ENCODE data around the gene BAIAP3.

Gene BAIAP3

GRCh38 chr16:1362807-1363206 is 29.4 kb downstream of the BAIAP3 start:
- no peak for DNase-seq
- H3K27me3 ChIP-seq (replicated peaks in 2 of 5; ENCODE audit: control insufficient read depth in 4 of 5, insufficient read depth in 5 of 5, low read length in 4 of 5) = no peaks in the 10 kb centered on the region
- whole genome bisulfite sequencing (ENCODE audit: insufficient coverage) = 95% methylated on average over 7 of the region's 11 CpGs
- H3K4me3 ChIP-seq (ENCODE audit: control insufficient read depth in 1 of 7, extremely low read depth in 1 of 7, insufficient read depth in 4 of 7, low read depth in 2 of 7, low read length in 6 of 7) = no peak overlapping the region
- ChIA-PET POLR2A (interaction anchor here (1.6 kb wide), 1 partner anchor 16 kb away, joined by 6 read pairs; no protein-coding TSS in a partner anchor), CTCF (interaction anchor here (1.2 to 3.1 kb wide), 13 partner anchors 9 to 175 kb away, joined by 3 to 26 read pairs (median 4); no protein-coding TSS in a partner anchor)
- H3K9me3 ChIP-seq (ENCODE audit: control extremely low read depth in 1 of 5, control insufficient read depth in 4 of 5, insufficient read depth in 2 of 5, low read depth in 1 of 5, low read length in 4 of 5) = no peaks in the 10 kb centered on the region
- H3K27ac ChIP-seq (ENCODE audit: insufficient read depth in 1 of 2, low read depth in 1 of 2, low read length in 2 of 2, poor library complexity in 1 of 2, severe bottlenecking in 2 of 2) = no peak overlapping the region
- H3K4me1 ChIP-seq (ENCODE audit: control extremely low read depth in 1 of 4, control insufficient read depth in 4 of 4, insufficient read depth in 4 of 4, low read length in 3 of 4) = no peaks in the 10 kb centered on the region
- H3K36me3 ChIP-seq (ENCODE audit: control insufficient read depth in 4 of 4, insufficient read depth in 4 of 4, low read length in 3 of 4) = peaks cover 2 to 75% (median 52%) of the 10 kb centered on the region in 4 experiments

GRCh38 chr16:1363501-1364041 is 30.1 kb downstream of the BAIAP3 start:
- POLR2A ChIA-PET = interaction anchor here (1.6 kb wide), 1 partner anchor 16 kb away, joined by 6 read pairs; no protein-coding TSS in a partner anchor
- peak; percentile 51 to 75 (median 73) for DNase-seq
- Histone ChIP-seq H3K4me1 (ENCODE audit: control extremely low read depth in 1 of 4, control insufficient read depth in 4 of 4, insufficient read depth in 4 of 4, low read length in 3 of 4) (no peaks in the 10 kb centered on the region), H3K27ac (ENCODE audit: insufficient read depth in 1 of 2, low read depth in 1 of 2, low read length in 2 of 2, poor library complexity in 1 of 2, severe bottlenecking in 2 of 2) (no peak overlapping the region), H3K9me3 (ENCODE audit: control extremely low read depth in 1 of 5, control insufficient read depth in 4 of 5, insufficient read depth in 2 of 5, low read depth in 1 of 5, low read length in 4 of 5) (no peaks in the 10 kb centered on the region), H3K4me3 (ENCODE audit: control insufficient read depth in 1 of 7, extremely low read depth in 1 of 7, insufficient read depth in 4 of 7, low read depth in 2 of 7, low read length in 6 of 7) (no peak overlapping the region), H3K27me3 (replicated peaks in 2 of 5; ENCODE audit: control insufficient read depth in 4 of 5, insufficient read depth in 5 of 5, low read length in 4 of 5) (no peaks in the 10 kb centered on the region), H3K36me3 (ENCODE audit: control insufficient read depth in 4 of 4, insufficient read depth in 4 of 4, low read length in 3 of 4) (peaks cover 2 to 78% (median 53%) of the 10 kb centered on the region in 4 experiments)
- CTCF ChIA-PET = interaction anchor here (0.8 to 3.1 kb wide), 17 partner anchors 10 to 182 kb away, joined by 3 to 26 read pairs (median 4); partner anchors contain the start of gene UNKL
- 25% methylated on average over 11 of the region's 18 CpGs for WGBS (ENCODE audit: insufficient coverage)

GRCh38 chr16:1364510-1364909 is 31.1 kb downstream of the BAIAP3 start:
- CTCF ChIA-PET = interaction anchor here (0.7 to 3.1 kb wide), 12 partner anchors 11 to 181 kb away, joined by 3 to 26 read pairs (median 5); partner anchors contain the start of genes PERCC1 and UNKL
- H3K27me3 ChIP-seq (replicated peaks in 2 of 5; ENCODE audit: control insufficient read depth in 4 of 5, insufficient read depth in 5 of 5, low read length in 4 of 5) = no peaks in the 10 kb centered on the region
- H3K4me3 ChIP-seq (ENCODE audit: control insufficient read depth in 1 of 7, extremely low read depth in 1 of 7, insufficient read depth in 4 of 7, low read depth in 2 of 7, low read length in 6 of 7) = no peak overlapping the region
- no peaks in the 10 kb centered on the region for H3K4me1 ChIP-seq (ENCODE audit: control extremely low read depth in 1 of 4, control insufficient read depth in 4 of 4, insufficient read depth in 4 of 4, low read length in 3 of 4)
- 96% methylated on average over 19 of the region's 22 CpGs for WGBS (ENCODE audit: insufficient coverage)
- no peak overlapping the region for H3K27ac ChIP-seq (ENCODE audit: insufficient read depth in 1 of 2, low read depth in 1 of 2, low read length in 2 of 2, poor library complexity in 1 of 2, severe bottlenecking in 2 of 2)
- no peaks in the 10 kb centered on the region for H3K9me3 ChIP-seq (ENCODE audit: control extremely low read depth in 1 of 5, control insufficient read depth in 4 of 5, insufficient read depth in 2 of 5, low read depth in 1 of 5, low read length in 4 of 5)
- H3K36me3 ChIP-seq (ENCODE audit: control insufficient read depth in 4 of 4, insufficient read depth in 4 of 4, low read length in 3 of 4) = peaks cover 2 to 74% (median 50%) of the 10 kb centered on the region in 4 experiments
- DNase-seq = no peak
- POLR2A ChIA-PET = interaction anchor here (0.6 to 1.6 kb wide), 2 partner anchors 15 to 41 kb away, joined by 3 to 6 read pairs; no protein-coding TSS in a partner anchor

- POLR2A ChIA-PET = interaction anchor here (1.1 kb wide), 1 partner anchor 12 kb away, joined by 3 read pairs; no protein-coding TSS in a partner anchor
- Histone ChIP-seq H3K9me3 (ENCODE audit: control extremely low read depth in 1 of 5, control insufficient read depth in 4 of 5, insufficient read depth in 2 of 5, low read depth in 1 of 5, low read length in 4 of 5) (no peaks in the 10 kb centered on the region), H3K27ac (ENCODE audit: insufficient read depth in 1 of 2, low read depth in 1 of 2, low read length in 2 of 2, poor library complexity in 1 of 2, severe bottlenecking in 2 of 2) (no peak overlapping the region), H3K4me1 (ENCODE audit: control extremely low read depth in 1 of 4, control insufficient read depth in 4 of 4, insufficient read depth in 4 of 4, low read length in 3 of 4) (no peaks in the 10 kb centered on the region), H3K27me3 (replicated peaks in 2 of 5; ENCODE audit: control insufficient read depth in 4 of 5, insufficient read depth in 5 of 5, low read length in 4 of 5) (no peaks in the 10 kb centered on the region), H3K36me3 (ENCODE audit: control insufficient read depth in 4 of 4, insufficient read depth in 4 of 4, low read length in 3 of 4) (peaks cover 2 to 71% (median 48%) of the 10 kb centered on the region in 4 experiments), H3K4me3 (ENCODE audit: control insufficient read depth in 1 of 7, extremely low read depth in 1 of 7, insufficient read depth in 4 of 7, low read depth in 2 of 7, low read length in 6 of 7) (no peak overlapping the region)
- WGBS (ENCODE audit: insufficient coverage) = 97% methylated on average over 29 of the region's 29 CpGs
- CTCF ChIA-PET = interaction anchor here (1.5 to 1.6 kb wide), 3 partner anchors 10 to 20 kb away, joined by 3 to 5 read pairs (median 4); no protein-coding TSS in a partner anchor
- DNase-seq = no peak
These were observed 32.7 kb downstream of the BAIAP3 start for GRCh38 chr16:1366060-1366711.

- POLR2A ChIA-PET = interaction anchor here (1.1 to 1.6 kb wide), 2 partner anchors 11 to 13 kb away, joined by 3 read pairs; no protein-coding TSS in a partner anchor
These were observed 33.4 kb downstream of the BAIAP3 start for GRCh38 chr16:1366712-1367299.

GRCh38 chr16:1367486-1368174 is 34.2 kb downstream of the BAIAP3 start:
- ChIA-PET CTCF (interaction anchor here (1.2 kb wide), 1 partner anchor 230 kb away, joined by 3 read pairs; no protein-coding TSS in a partner anchor), POLR2A (interaction anchor here (1.6 kb wide), 1 partner anchor 12 kb away, joined by 3 read pairs; no protein-coding TSS in a partner anchor)
- Histone ChIP-seq H3K27me3 (replicated peaks in 2 of 5; ENCODE audit: control insufficient read depth in 4 of 5, insufficient read depth in 5 of 5, low read length in 4 of 5) (no peaks in the 10 kb centered on the region), H3K27ac (ENCODE audit: insufficient read depth in 1 of 2, low read depth in 1 of 2, low read length in 2 of 2, poor library complexity in 1 of 2, severe bottlenecking in 2 of 2) (no peak overlapping the region), H3K4me1 (ENCODE audit: control extremely low read depth in 1 of 4, control insufficient read depth in 4 of 4, insufficient read depth in 4 of 4, low read length in 3 of 4) (no peaks in the 10 kb centered on the region), H3K9me3 (ENCODE audit: control extremely low read depth in 1 of 5, control insufficient read depth in 4 of 5, insufficient read depth in 2 of 5, low read depth in 1 of 5, low read length in 4 of 5) (no peaks in the 10 kb centered on the region), H3K4me3 (ENCODE audit: control insufficient read depth in 1 of 7, extremely low read depth in 1 of 7, insufficient read depth in 4 of 7, low read depth in 2 of 7, low read length in 6 of 7) (no peak overlapping the region), H3K36me3 (ENCODE audit: control insufficient read depth in 4 of 4, insufficient read depth in 4 of 4, low read length in 3 of 4) (peaks cover 2 to 69% (median 40%) of the 10 kb centered on the region in 4 experiments)
- WGBS (ENCODE audit: insufficient coverage) = 100% methylated on average over 16 of the region's 27 CpGs
- no peak for DNase-seq

More at GRCh38 chr16:1366712-1367299, 33.4 kb downstream of the BAIAP3 start:
- H3K27ac ChIP-seq (ENCODE audit: insufficient read depth in 1 of 2, low read depth in 1 of 2, low read length in 2 of 2, poor library complexity in 1 of 2, severe bottlenecking in 2 of 2) = no peak overlapping the region
- H3K4me3 ChIP-seq (ENCODE audit: control insufficient read depth in 1 of 7, extremely low read depth in 1 of 7, insufficient read depth in 4 of 7, low read depth in 2 of 7, low read length in 6 of 7) = no peak overlapping the region
- H3K4me1 ChIP-seq (ENCODE audit: control extremely low read depth in 1 of 4, control insufficient read depth in 4 of 4, insufficient read depth in 4 of 4, low read length in 3 of 4) = no peaks in the 10 kb centered on the region
- peaks cover 2 to 72% (median 47%) of the 10 kb centered on the region in 4 experiments for H3K36me3 ChIP-seq (ENCODE audit: control insufficient read depth in 4 of 4, insufficient read depth in 4 of 4, low read length in 3 of 4)
- CTCF ChIA-PET = interaction anchor here (1.2 kb wide), 1 partner anchor 230 kb away, joined by 3 read pairs; no protein-coding TSS in a partner anchor
- no peaks in the 10 kb centered on the region for H3K9me3 ChIP-seq (ENCODE audit: control extremely low read depth in 1 of 5, control insufficient read depth in 4 of 5, insufficient read depth in 2 of 5, low read depth in 1 of 5, low read length in 4 of 5)
- no peaks in the 10 kb centered on the region for H3K27me3 ChIP-seq (replicated peaks in 2 of 5; ENCODE audit: control insufficient read depth in 4 of 5, insufficient read depth in 5 of 5, low read length in 4 of 5)
- no peak for DNase-seq
- WGBS (ENCODE audit: insufficient coverage) = 97% methylated on average over 23 of the region's 24 CpGs

Data from common myeloid progenitor, CD34-positive (primary cell).